HepG2 (cell line): Measurements from ENCODE around the gene HIRA. TPM values are rescaled to one million over a fixed set of nuclear protein-coding genes. Genes with fewer than 3 reads are reported as not detected.

Experiments
- EHMT2 ChIP-seq: fragments of 200-600 bp; sonication (generic); IDR thresholded peaks from 2 replicates; pipeline ENCODE4 v1.7.0; 2017; ENCODE audit warnings: antibody characterized with exemption, low read depth, low read length, borderline replicate concordance
- MAZ ChIP-seq, 2 experiments: sonication (generic) in 1 of 2; formaldehyde crosslinking in 1 of 2; IDR thresholded peaks; 2 replicates each; pipeline versions ENCODE4 v1.5.0 to v1.6.1; 2012 to 2020; ENCODE audit warnings: low read depth in 2 of 2, mild to moderate bottlenecking in 2 of 2, borderline replicate concordance in 1 of 2, improper control_type of control experiment in 1 of 2, low read length in 1 of 2, missing genetic modification reagents in 1 of 2, moderate library complexity in 1 of 2
- ZNF615 ChIP-seq: sonication (generic); formaldehyde crosslinking; IDR thresholded peaks from 2 replicates; pipeline ENCODE4 v1.5.0; 2020; ENCODE audit warnings: mild to moderate bottlenecking, missing genetic modification reagents, borderline replicate concordance
- polyA plus RNA-seq, 8 experiments: library from polyadenylated mRNA; depleted of rRNA in 3 of 8; stranded (reverse) in 7 of 8; unstranded in 1 of 8; fragments of >200 nt; fragmentation: Illumina TruSeq in 4 of 8; extraction: Trizol in 4 of 8; gene quantifications; 2 replicates each; pipeline versions ENCODE4 v1.2.1 to v1.2.3, GENCODE V29; 2011 to 2016; ENCODE audit warnings: low read depth in 4 of 8, missing spikeins in 1 of 8, mixed read lengths in 1 of 8; ENCODE audit not compliant: insufficient read depth in 1 of 8
- total RNA-seq, 5 experiments: library from RNA; depleted of rRNA; stranded (reverse); fragments of >200 nt; fragmentation: Illumina TruSeq; extraction: Trizol; gene quantifications; 2 replicates each; pipeline ENCODE4 v1.2.3, GENCODE V29; 2016; ENCODE audit warnings: low read depth in 1 of 5
- TF ChIP-seq, protein P1 (sequence below): sonication (generic); formaldehyde crosslinking; IDR thresholded peaks from 2 replicates; pipeline ENCODE4 v1.8.0; 2022; ENCODE audit warnings: mild to moderate bottlenecking, missing genetic modification reagents, borderline replicate concordance
- TF ChIP-seq, protein P2 (sequence below): sonication (generic); formaldehyde crosslinking; IDR thresholded peaks from 2 replicates; pipeline ENCODE4 v1.4.0; 2020; ENCODE audit warnings: mild to moderate bottlenecking, low read depth, missing genetic modification reagents
- TF ChIP-seq, protein P3 (sequence below): sonication (generic); formaldehyde crosslinking; IDR thresholded peaks from 2 replicates; pipeline ENCODE4 v1.4.0; 2020; ENCODE audit warnings: missing genetic modification reagents, borderline replicate concordance
- TF ChIP-seq, protein P4 (sequence below): sonication (generic); formaldehyde crosslinking; IDR thresholded peaks from 2 replicates; pipeline ENCODE4 v1.4.0; 2020; ENCODE audit warnings: missing genetic modification reagents
- TF ChIP-seq, protein P5 (sequence below): sonication (generic); formaldehyde crosslinking; IDR thresholded peaks from 2 replicates; pipeline ENCODE4 v1.8.1; 2023; ENCODE audit warnings: mild to moderate bottlenecking, missing genetic modification reagents
- TF ChIP-seq, protein P6 (sequence below): sonication (generic); formaldehyde crosslinking; IDR thresholded peaks from 2 replicates; pipeline ENCODE4 v1.4.0; 2020; ENCODE audit warnings: mild to moderate bottlenecking, missing genetic modification reagents

HIRA gene
- total and polyA plus RNA-seq, 2 of the 13 experiments (the other 11 are each of a cell fraction or from before 2014, with no cell fraction given), result 21.5 to 29.2 TPM

DNA sequence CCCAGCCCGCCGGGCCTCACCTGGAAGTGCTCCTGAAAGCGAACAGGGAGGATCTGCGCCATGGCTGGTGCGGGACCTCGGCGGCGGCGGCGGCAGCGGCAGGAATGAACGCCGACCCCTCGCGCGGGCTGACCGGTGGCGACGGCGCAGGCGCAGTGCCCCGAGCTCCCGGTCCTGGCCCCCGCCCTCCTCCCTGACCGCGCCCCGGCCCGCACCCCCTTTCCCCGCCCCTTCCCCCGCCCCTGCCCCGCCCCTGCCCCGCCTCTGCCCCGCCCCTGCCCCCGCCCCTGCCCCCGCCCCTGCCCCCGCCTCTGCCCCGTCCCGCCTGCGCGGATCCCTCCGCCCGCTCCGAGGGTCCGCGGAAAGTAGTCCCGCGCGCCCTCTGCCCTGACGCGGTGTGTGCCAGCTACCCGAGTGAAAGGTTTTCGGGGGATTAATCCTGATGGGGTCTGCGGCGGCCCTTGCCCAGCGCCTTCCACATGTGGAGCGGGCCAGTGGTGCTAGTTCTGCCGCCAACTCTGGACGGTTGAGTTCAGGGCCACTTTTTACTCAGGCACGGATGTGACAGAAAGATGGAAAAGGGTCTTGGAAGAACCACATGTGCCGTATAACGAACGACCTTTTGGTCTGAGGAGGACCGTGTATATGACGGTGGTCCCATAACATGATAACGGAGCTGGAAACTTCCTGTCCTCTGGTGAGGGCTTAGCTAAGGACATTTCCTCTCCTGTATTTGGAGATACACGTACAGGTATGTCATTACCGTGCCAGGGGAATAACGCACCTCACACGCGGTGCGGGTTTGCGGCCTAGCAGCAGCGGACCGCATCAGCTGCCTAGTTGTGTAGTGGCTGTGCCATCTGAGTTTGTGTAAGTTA lies 139.7 kb downstream of the HIRA start, which contains the start of gene CLTCL1 (continued):
- TF ChIP-seq, protein P1, sequence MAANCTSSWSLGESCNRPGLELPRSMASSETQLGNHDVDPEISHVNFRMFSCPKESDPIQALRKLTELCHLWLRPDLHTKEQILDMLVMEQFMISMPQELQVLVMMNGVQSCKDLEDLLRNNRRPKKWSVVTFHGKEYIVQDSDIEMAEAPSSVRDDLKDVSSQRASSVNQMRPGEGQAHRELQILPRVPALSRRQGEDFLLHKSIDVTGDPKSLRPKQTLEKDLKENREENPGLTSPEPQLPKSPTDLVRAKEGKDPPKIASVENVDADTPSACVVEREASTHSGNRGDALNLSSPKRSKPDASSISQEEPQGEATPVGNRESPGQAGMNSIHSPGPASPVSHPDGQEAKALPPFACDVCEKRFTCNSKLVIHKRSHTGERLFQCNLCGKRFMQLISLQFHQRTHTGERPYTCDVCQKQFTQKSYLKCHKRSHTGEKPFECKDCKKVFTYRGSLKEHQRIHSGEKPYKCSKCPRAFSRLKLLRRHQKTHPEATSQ (CRISPR knock-in tag), result 0 out of 2 replicates have a peak, but pooled peaks have one; percentile 60
- TF ChIP-seq MAZ (IDR thresholded peaks at IDR 0.05; ENCODE audit: borderline replicate concordance, low read depth, low read length) (peak; percentile 86; the same call in 1 of the 2 replicates), MAZ (CRISPR knock-in tag; IDR thresholded peaks at IDR 0.05; ENCODE audit: low read depth) (peak; percentile 72), ZNF615 (no peak), EHMT2 (no peak)
- TF ChIP-seq, protein P2, sequence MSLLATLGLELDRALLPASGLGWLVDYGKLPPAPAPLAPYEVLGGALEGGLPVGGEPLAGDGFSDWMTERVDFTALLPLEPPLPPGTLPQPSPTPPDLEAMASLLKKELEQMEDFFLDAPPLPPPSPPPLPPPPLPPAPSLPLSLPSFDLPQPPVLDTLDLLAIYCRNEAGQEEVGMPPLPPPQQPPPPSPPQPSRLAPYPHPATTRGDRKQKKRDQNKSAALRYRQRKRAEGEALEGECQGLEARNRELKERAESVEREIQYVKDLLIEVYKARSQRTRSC (CRISPR knock-in tag), result 0 out of 2 replicates have a peak, but pooled peaks have one; percentile 42
- TF ChIP-seq, protein P3, sequence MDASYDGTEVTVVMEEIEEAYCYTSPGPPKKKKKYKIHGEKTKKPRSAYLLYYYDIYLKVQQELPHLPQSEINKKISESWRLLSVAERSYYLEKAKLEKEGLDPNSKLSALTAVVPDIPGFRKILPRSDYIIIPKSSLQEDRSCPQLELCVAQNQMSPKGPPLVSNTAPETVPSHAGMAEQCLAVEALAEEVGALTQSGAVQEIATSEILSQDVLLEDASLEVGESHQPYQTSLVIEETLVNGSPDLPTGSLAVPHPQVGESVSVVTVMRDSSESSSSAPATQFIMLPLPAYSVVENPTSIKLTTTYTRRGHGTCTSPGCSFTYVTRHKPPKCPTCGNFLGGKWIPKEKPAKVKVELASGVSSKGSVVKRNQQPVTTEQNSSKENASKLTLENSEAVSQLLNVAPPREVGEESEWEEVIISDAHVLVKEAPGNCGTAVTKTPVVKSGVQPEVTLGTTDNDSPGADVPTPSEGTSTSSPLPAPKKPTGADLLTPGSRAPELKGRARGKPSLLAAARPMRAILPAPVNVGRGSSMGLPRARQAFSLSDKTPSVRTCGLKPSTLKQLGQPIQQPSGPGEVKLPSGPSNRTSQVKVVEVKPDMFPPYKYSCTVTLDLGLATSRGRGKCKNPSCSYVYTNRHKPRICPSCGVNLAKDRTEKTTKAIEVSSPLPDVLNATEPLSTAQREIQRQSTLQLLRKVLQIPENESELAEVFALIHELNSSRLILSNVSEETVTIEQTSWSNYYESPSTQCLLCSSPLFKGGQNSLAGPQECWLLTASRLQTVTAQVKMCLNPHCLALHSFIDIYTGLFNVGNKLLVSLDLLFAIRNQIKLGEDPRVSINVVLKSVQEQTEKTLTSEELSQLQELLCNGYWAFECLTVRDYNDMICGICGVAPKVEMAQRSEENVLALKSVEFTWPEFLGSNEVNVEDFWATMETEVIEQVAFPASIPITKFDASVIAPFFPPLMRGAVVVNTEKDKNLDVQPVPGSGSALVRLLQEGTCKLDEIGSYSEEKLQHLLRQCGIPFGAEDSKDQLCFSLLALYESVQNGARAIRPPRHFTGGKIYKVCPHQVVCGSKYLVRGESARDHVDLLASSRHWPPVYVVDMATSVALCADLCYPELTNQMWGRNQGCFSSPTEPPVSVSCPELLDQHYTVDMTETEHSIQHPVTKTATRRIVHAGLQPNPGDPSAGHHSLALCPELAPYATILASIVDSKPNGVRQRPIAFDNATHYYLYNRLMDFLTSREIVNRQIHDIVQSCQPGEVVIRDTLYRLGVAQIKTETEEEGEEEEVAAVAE, result 0 out of 2 replicates have a peak, but pooled peaks have one; percentile 61
- TF ChIP-seq, protein P4, sequence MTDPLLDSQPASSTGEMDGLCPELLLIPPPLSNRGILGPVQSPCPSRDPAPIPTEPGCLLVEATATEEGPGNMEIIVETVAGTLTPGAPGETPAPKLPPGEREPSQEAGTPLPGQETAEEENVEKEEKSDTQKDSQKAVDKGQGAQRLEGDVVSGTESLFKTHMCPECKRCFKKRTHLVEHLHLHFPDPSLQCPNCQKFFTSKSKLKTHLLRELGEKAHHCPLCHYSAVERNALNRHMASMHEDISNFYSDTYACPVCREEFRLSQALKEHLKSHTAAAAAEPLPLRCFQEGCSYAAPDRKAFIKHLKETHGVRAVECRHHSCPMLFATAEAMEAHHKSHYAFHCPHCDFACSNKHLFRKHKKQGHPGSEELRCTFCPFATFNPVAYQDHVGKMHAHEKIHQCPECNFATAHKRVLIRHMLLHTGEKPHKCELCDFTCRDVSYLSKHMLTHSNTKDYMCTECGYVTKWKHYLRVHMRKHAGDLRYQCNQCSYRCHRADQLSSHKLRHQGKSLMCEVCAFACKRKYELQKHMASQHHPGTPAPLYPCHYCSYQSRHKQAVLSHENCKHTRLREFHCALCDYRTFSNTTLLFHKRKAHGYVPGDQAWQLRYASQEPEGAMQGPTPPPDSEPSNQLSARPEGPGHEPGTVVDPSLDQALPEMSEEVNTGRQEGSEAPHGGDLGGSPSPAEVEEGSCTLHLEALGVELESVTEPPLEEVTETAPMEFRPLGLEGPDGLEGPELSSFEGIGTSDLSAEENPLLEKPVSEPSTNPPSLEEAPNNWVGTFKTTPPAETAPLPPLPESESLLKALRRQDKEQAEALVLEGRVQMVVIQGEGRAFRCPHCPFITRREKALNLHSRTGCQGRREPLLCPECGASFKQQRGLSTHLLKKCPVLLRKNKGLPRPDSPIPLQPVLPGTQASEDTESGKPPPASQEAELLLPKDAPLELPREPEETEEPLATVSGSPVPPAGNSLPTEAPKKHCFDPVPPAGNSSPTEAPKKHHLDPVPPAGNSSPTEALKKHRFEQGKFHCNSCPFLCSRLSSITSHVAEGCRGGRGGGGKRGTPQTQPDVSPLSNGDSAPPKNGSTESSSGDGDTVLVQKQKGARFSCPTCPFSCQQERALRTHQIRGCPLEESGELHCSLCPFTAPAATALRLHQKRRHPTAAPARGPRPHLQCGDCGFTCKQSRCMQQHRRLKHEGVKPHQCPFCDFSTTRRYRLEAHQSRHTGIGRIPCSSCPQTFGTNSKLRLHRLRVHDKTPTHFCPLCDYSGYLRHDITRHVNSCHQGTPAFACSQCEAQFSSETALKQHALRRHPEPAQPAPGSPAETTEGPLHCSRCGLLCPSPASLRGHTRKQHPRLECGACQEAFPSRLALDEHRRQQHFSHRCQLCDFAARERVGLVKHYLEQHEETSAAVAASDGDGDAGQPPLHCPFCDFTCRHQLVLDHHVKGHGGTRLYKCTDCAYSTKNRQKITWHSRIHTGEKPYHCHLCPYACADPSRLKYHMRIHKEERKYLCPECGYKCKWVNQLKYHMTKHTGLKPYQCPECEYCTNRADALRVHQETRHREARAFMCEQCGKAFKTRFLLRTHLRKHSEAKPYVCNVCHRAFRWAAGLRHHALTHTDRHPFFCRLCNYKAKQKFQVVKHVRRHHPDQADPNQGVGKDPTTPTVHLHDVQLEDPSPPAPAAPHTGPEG (CRISPR knock-in tag), result 0 out of 2 replicates have a peak, but pooled peaks have one; percentile 47
- TF ChIP-seq, protein P5, sequence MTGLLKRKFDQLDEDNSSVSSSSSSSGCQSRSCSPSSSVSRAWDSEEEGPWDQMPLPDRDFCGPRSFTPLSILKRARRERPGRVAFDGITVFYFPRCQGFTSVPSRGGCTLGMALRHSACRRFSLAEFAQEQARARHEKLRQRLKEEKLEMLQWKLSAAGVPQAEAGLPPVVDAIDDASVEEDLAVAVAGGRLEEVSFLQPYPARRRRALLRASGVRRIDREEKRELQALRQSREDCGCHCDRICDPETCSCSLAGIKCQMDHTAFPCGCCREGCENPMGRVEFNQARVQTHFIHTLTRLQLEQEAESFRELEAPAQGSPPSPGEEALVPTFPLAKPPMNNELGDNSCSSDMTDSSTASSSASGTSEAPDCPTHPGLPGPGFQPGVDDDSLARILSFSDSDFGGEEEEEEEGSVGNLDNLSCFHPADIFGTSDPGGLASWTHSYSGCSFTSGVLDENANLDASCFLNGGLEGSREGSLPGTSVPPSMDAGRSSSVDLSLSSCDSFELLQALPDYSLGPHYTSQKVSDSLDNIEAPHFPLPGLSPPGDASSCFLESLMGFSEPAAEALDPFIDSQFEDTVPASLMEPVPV, result no peak
- TF ChIP-seq, protein P6, sequence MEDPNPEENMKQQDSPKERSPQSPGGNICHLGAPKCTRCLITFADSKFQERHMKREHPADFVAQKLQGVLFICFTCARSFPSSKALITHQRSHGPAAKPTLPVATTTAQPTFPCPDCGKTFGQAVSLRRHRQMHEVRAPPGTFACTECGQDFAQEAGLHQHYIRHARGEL (CRISPR knock-in tag), result no peak
